Measurements from ENCODE around the gene ZFC3H1. TPM values are rescaled to one million over a fixed set of nuclear protein-coding genes. Genes with fewer than 3 reads are reported as not detected.
"Not testable (repeated sequence)": the region's sequence is repeated elsewhere in the genome, so short reads cannot be mapped to it uniquely, and the experiment has no call there.

ZFC3H1 gene
- total RNA-seq, 1 donor = 47.1 TPM

GRCh38 chr12:71584356-71584755 is 79.3 kb downstream of the ZFC3H1 start:
- TF ChIP-seq CTCF (IDR thresholded peaks at IDR 0.05; ENCODE audit: insufficient read depth, low read depth, low read length) = no peak
- no peak for DNase-seq (ENCODE audit: low read depth)
- H3K4me3 ChIP-seq (ENCODE audit: low read depth, low read length) = no peak overlapping the region

- DNase-seq (ENCODE audit: low read depth) = no peak
- H3K4me3 ChIP-seq (ENCODE audit: low read depth, low read length) = no peak overlapping the region
- no peak for TF ChIP-seq CTCF (IDR thresholded peaks at IDR 0.05; ENCODE audit: insufficient read depth, low read depth, low read length)
Observed at GRCh38 chr12:71582925-71583324, 80.7 kb downstream of the ZFC3H1 start.

GRCh38 chr12:71581206-71581605 is 82.4 kb downstream of the ZFC3H1 start:
- DNase-seq (ENCODE audit: low read depth) = no peak

GRCh38 chr12:71578694-71579258 is 84.9 kb downstream of the ZFC3H1 start:
- TF ChIP-seq CTCF (IDR thresholded peaks at IDR 0.05; ENCODE audit: insufficient read depth, low read depth, low read length) = no peak
- no peak overlapping the region for H3K4me3 ChIP-seq (ENCODE audit: low read depth, low read length)
- DNase-seq (ENCODE audit: low read depth) = no peak

More at GRCh38 chr12:71581206-71581605, 82.4 kb downstream of the ZFC3H1 start:
- TF ChIP-seq CTCF (IDR thresholded peaks at IDR 0.05; ENCODE audit: insufficient read depth, low read depth, low read length) = no peak
- H3K4me3 ChIP-seq (ENCODE audit: low read depth, low read length) = no peak overlapping the region

GRCh38 chr12:71576496-71576895 is 87.2 kb downstream of the ZFC3H1 start:
- H3K4me3 ChIP-seq (ENCODE audit: low read depth, low read length) = no peak overlapping the region
- DNase-seq (ENCODE audit: low read depth) = no peak
- TF ChIP-seq CTCF (IDR thresholded peaks at IDR 0.05; ENCODE audit: insufficient read depth, low read depth, low read length) = no peak

- H3K4me3 ChIP-seq (ENCODE audit: low read depth, low read length); DNase-seq (ENCODE audit: low read depth): not testable (repeated sequence)
Observed at GRCh38 chr12:71569885-71570284, 93.8 kb downstream of the ZFC3H1 start.

GRCh38 chr12:71567537-71567936 is 96.1 kb downstream of the ZFC3H1 start:
- TF ChIP-seq CTCF (IDR thresholded peaks at IDR 0.05; ENCODE audit: insufficient read depth, low read depth, low read length) = no peak
- H3K4me3 ChIP-seq (ENCODE audit: low read depth, low read length) = no peak overlapping the region
- DNase-seq (ENCODE audit: low read depth) = no peak
